Stimulated activated CD4-positive, alpha-beta T cell treated with anti-CD3 and anti-CD28 coated beads, Interleukin-2, amount 100 ng/mL, for 24 hours (primary cell): ENCODE results near the gene RASGEF1B.

ENCODE experiments used
- DNase-seq, 2 donors: peaks; one replicate each; pipeline ENCODE4 v3.0.0-alpha.2; 2020

RASGEF1B gene

DNA sequence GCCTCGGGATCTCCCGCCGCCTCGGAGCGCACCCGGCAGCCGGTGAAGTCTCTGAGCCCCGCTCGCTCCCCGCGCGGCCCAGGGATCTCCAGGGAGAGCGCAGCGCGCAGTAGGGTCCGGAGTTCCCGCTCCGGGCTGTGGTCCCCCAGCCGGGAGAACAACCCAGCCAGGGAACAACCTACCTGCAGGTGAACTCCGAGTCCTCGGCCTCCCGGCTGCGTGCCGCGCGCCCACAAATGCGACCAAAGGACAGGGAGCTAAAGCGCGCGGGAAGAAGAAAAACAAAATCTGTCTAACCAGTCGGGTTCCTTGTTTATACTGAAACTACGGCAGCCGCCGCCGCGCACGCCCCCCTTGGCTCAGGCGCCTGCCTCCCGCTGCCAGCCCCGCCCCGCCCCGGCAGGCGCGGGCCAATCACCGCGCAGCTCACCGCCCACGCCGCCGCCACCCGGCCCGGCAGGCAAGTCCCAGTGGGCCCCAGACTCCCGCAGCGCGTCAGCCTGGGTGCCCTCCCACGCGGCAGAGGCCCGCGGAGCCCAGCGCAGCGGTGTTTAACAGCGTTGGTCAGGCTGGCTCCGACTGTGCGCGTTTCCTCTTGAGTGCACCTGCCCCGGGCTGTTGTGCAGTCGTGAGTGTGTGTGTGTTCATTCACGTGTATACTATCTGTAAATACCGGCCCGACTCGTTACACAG is at the start of gene RASGEF1B:
Gene RASGEF1B (minus strand): TSS at position 320 of the 693 bp plus-strand sequence. CDS start 12,399 bp downstream, outside the sequence.
- peak; percentile 96 for DNase-seq

DNA sequence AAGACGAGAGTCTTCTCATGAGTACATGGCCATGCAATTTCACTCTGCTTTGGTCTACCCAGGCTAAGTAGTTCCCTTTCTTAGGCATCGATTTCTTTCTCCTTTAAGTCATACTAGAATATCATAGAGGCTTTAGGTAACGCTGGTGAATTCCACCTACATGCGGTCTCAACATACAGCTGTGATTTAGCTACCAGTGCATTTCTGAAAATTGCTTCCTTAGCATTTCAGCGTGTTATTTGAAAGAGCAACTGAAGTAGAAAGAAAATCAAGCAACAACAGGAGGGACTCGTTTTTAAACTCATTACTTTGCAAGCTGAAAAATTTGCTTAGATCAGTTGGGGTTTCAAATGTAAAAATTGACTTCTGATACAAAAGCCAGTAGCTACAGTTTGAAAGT is 48.1 kb upstream of the RASGEF1B start:
- no peak for DNase-seq

DNA sequence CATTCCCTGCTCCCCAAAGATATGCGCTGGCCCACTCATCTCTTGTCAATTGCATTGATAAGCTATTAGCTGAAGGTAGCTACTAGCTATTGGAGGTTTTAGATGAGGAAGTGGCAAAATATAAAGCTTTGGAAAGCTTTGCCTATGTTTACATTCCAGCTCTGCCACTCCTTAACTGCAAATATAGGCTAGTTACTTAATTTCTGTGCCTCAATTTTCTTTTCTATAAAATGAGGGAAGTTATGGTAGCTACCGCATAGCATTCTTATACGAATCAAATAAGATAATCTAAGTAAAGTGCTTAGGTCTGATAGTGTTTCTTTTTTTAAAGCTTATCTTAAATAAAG is 47.7 kb upstream of the RASGEF1B start:
- no peak for DNase-seq

DNA sequence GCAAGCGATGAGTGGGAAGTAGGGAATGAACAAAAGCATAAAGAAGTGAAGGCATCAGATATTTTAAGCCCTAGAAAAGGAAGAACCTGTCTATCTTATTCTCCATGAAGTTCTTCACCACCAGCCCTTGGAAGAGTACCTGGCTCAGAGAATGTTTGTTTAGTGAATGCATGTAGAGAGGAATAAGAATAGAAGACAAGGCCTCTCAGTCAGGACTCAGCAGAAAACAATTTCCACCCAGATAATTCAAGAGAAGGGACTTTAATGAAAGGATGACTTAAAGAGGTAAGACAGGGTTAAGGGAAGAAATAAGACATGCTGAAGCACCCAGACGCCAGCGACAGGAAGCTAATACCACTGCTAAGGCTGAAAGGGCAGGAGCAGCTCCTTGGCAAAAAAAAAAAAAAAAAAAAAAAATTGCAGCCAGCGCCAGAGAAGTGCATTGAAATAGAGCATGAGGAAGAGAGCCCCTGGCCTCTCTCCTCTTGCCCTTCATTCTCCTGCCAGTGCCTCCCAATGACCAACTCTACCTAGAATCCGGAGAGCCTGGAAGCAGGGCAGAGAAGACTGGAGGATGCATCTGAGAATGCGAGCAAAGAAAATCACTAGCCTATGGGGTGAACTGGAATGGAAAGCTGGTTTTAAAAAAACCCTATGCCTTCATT is 47.2 kb upstream of the RASGEF1B start:
- no peak for DNase-seq

DNA sequence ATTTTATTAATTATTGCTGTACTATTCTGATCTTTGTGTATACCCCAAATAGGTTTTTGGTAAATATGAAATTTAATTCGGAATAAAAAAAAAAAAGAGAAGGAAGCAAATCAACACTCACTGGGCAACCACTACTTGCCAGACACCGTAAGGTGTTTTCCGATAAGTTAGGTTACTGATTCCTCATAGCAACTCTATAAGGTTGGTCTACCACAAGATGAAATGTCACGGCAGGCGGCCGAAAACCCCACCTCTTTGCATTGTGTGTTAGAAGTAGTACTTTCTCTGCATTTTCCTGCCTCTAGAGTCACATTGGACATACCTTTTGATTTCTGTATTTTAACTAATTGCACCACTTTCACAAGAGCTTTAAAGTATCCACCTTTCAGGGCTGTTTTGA is 44.5 kb upstream of the RASGEF1B start:
- DNase-seq, result no peak

DNA sequence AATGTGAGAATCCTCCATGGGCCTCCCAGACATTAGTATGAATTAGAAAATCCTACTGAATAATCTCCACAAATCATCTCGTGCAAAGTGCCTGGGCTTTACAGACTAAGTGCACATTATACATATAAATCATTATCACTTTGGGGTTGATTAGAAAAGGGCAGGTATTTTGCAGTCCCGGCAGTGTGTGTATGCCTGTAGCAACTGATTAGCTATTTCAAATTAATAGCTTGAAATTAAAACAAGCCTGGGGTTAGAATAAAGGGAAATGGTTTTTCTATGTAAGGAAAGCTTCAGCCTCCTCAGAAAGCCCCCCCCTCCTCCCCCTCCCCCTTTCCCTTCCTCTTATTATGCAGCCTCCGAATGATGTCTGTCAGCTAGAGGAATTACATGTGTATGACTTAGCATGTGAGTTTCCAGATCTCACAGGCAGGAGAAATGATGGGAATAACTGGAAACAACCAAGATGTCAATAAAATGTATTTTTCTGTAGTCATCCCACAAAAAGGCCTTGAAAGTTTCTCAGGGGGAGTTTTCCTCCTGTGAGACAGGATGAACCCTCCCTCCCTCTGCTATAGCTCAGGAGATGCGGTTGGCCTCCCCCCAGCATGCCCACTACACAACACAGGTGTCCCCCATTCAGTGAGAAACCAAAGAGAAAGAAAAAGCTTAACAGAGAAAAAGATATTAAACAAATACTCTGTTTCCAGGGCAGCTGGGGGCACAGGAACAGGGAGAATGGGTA is 41.2 kb upstream of the RASGEF1B start:
- DNase-seq, result no peak

DNA sequence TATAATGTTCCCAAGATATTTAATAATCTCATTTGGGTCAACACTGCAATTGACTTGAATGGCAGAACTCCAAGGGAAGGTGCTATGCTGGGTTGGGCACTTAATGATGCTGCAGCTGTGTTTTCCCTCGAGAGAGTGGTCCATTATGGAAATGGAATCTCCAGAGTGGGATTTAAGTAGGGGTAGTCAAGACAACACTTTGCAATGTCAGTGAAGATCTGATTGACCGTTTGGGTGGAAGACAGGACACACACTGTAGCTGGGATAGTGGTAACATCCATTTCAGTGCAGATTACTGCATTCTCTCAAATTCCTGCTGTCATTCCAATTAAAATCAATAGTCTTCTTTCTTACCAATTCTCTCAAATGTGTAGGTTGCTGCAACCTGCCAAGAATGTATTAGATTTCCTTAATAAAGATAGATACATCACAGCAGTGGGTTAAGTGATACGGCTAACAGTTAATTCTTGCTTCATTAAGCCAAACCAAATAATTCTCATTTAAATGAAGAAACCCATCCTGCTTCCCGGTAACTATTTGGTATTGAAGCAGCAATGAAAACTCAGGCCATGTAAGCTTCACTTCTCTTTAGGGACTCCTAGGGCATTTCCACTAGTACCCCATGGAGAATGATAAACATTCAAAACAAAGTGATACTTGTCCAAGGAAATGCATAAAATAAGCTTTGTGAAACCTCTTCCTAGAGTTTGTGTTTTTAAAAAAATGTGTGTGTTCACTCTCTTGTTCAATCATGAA is 40.5 kb upstream of the RASGEF1B start:
- DNase-seq, result no peak

DNA sequence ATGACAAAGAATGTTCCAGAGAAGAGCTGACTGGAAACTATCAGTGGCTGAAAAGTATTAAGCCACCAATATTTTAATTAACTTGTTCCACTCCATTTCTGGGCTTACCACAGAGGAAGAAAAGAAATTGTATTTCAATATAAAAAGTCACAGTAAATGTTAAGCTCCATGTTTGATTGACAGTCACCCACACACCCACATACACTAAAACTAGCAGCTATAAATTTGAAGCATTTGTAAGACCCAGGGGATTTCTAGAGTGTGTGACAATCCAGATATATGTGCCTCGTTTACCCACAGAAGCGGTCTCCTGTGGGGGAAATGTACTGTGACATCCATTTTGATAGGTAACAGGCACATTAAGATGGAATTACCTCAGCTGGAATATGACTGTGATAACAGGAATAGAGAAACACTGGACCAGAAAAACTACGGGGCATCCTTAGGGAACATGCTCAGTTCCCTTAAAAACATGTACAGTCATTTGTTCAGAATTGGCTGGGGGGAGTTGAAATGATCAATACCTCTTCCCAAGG is 39.0 kb upstream of the RASGEF1B start:
- DNase-seq, result no peak

DNA sequence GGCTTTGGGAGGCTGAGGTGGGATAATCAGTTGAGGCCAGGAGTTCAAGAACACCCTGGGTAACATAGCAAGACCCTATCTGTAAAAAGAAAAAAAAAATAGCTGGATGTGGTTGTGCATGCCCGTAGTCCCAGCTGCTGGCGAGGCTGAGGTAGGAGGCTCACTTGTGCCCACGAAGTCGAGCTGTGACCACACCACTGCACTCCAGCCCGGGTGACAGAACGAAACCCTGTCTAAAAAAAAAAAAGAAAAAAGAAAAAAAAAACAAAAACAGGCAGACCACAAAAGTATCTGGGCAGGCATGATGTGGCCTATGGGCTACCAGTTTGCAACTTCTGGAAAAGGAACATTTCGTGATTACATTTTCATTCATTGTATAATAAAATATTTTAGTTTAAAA is 38.1 kb upstream of the RASGEF1B start:
- DNase-seq, result no peak

DNA sequence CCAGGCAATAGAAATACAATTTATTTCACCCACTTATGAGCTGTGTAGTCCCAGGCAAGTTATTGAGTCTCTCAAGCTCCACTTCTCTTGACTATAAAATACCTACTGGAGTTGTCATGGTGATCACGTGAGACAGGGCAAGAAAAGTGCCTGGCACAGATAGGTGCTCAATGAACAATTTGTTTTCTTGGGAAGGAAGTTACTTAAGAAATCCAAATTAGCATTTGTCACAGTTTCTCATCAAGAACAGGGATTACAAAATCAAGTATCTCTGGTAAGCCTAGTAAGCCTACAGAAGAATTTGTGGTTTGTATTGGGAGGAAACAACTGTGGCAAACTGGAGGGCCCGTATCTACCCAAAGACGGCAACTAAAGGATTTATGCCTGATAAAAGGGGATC is 37.5 kb upstream of the RASGEF1B start:
- DNase-seq, result no peak

DNA sequence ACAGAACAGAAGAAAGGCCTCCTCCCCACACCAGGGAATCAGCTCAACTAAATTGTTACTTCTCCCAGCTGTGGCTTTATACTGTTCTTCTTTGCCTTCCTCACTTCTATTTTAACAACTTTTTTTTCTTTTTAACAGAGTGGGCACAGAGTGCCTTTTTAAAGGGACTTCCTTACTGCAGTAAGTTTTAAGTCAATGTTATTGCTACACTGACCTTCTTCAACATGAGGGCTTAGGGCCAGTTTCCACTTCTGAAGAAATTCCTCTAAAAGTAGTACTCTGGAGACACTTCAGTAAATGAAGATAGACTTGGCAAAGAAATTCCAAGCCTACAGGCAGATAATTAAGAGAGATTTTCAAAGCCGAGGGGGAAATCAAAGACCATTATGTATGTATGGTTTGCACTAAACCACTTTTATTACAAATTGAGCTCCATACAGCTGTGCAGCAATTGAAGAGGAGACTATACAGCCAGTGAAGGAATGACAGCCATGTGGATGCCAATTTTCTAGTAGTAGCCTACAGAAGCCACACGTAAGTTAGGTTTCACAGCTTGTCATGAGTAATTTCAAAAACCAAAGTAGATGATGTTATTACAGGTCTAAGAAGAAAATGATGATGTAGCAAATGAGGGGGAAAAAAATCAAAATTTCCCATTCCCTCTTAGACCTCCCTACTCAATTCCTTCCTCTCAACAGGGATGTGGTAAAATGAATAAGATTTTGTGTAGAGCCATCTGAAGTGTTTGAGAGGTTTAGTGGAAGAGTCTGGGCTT is 36.9 kb upstream of the RASGEF1B start:
- no peak for DNase-seq

DNA sequence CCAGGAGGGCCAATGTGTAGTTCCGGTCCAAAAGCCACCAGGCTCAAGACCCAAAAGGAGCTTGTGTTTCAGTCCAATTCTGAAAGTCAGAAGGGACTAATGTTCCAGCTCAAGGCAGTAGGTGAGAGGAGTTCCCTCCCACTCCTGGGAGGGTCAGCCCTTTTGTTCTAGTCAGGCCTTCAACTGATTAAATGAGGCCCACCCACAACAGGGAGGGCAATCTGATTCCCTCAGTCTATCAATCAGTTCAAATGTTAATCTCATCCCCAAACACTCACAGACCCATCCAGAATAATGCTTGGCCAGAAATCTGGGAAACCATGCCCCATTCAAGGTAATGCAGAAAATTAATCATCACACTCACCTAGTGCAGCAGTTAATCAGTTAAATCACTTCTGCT is 35.8 kb upstream of the RASGEF1B start:
- DNase-seq, result no peak

DNA sequence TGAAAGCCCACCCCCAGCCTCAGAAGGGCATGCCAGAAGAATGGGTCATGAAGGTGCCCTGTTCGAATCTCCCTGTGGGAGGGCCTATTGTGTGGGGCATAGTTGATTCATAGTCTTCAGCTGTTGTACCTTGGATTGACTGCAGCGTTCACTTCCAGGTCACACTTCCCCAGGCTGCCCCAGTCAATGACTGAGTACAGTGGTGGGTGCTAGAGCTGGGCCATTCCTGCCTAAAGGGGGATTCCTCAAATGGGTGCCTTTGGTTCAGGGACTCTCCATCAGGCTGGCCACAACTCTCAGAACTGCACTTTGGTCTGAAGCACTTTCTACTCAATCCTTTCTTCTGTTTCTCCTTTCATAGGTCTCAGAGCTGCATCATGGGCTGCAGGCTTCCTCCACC is 35.0 kb upstream of the RASGEF1B start:
- DNase-seq, result no peak

DNA sequence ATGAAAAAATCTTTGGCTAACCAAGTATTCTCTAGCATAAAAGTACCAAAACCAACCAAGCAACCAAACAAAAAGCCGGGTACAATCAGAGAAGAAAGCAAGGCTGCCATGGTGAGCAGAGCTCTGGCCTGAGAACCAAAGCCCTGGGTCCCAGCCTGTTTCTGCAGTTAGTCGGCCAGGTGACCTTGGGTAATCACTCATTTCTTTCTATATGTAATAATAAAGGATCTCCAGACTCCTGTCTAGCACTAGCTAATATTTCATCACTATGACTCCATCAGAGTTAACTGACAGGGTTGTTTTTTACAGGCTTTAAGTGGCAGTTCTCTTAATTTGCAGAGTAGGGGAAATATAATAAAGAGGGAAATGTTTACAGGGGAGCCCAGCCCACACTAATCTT is 34.0 kb upstream of the RASGEF1B start:
- DNase-seq, result no peak

DNA sequence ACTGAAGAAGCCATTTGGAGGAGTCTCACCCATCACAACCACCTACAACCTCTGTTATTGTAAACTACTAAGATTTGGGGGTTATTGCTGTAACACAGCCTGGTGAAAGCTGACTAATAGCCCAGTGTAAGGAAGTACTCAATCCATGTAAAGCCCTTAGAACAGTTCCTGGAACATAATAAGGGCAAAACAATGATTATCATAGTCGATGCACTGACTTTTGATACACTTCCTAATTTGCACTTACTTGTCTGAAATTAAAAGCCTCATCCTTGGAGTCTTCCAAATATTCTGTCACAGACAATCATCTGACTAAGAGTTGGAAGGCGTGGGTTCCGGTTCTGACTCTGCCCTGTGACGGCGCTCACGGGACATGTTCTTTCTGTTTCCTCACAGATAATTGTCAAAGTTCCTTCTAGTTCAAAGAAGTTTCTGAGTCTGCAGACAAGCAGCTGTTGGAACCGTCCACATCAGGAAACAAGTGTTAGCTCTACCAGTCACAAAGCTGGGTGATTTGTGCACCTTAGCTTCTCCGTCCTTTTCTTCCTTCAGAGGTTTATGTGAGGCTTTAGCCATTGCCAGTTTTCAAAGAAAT is 33.4 kb upstream of the RASGEF1B start:
- DNase-seq, result peak; percentile 61 to 70

DNA sequence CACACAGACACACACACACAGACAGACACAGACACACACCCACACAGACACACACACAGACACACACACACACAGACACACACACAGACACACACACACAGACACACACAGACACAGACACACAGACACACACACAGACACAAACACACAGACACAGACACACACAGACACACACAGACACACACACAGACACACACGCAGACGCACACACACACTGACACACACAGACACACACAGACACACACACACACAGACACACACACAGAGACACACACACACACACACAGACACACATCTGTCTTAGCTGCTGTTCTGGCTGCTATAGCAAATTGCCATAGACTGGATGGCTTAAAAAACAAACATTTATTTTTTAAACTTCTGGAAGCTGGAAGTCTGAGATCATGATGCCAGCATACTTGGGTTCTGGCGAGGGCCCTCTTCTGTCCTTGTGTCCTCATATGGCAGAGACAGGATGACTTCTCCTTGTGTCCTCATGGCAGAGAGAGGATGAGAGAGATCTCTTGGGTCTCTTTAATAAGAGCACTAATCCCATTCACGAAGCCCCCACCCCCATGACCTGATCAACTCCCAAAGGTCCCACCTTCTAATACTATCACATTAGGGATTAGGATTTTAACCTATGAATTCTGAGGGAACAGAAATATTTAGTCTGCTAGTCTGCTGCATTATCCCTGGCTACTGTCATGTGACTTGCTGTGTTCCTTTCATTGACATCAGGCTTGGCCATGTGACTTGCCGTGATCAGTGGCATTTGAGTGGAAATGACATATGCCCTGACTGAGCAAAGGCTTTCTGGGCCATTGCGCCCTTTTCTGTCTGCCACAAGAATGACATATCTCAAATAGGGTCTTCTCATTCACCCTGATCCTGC is 32.7 kb upstream of the RASGEF1B start:
- peak in 1 of 2 donors; percentile 24 for DNase-seq

DNA sequence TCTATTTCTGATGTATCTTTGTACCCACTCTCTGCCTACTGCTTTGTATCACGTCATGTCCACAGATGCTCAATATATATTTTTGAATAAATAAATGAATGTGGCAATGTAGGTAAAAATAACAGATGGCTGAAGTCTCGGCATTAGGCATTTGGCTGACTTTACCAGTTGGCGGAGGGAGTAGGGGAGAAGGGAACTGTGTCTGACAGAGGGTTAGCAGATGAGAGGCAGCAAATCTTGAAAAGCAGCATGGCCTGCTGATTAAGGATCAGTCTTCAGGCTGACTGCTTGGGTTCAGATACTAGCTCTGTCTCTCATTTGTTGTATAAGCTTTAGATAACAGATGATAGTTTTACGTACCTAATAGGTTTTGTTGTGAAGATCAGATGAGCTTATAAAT is 31.9 kb upstream of the RASGEF1B start:
- DNase-seq, result no peak

DNA sequence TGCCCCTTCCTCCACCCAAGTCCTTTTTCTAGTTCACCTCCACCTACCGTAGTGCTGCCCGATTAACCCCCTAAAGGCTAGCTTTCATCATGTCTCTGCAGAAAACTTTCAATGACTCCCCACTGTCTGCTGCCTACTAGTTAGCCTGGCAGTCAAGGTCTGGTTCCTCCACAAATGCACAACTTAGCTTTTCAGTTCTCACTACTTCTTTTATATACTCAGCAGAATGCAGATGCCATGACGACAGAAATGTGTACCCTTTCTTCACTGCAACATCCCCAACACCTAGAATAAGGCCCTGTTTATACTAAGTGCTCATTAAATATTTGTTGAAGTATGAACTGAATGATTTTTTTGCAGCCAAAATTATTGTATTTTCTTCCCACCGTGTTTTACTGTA is 30.9 kb upstream of the RASGEF1B start:
- no peak for DNase-seq

DNA sequence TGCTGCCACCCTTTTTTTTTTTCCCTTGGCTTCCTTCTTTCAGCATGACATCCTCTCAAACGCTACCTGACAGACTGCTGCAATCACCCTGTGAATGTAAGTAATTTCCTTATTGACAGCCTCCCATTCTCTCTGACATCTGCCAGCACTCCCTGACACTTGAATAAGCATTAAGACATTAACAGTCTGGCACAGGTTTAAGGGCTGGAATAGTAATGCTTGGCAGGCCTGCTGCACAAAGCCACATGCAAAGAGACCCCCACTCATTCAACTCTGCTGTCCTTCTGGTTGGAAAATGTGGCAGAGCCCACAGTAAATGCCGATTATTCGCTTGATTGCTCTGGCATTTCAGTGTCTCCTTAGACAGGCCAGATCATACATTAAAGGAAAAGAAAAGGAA is 28.1 kb upstream of the RASGEF1B start:
- no peak for DNase-seq

DNA sequence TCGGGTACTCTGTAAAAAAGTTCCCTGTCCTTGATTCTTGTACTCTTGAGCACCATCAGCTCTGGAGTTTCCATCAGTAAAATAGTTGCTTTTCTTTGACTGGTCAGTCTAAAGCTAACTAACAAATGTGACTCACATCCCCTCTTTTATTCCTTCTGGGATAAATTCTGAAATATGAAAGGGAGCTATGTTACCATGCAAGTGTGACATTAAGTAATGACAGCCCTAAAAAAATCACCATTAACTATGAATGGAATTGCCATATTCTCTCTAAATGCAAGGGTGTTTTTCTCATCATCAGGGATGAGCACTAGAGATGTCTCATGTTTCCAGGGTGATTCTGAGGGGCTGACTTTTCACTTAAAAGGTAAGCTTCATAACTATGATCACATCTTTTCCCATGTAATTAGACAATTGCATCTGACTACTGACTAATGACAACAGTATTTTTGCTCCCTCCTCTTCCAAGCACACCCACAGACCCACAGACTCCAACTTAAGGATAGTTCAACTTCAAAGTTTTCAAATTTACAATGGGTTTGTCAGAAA is 26.9 kb upstream of the RASGEF1B start:
- DNase-seq, result no peak

DNA sequence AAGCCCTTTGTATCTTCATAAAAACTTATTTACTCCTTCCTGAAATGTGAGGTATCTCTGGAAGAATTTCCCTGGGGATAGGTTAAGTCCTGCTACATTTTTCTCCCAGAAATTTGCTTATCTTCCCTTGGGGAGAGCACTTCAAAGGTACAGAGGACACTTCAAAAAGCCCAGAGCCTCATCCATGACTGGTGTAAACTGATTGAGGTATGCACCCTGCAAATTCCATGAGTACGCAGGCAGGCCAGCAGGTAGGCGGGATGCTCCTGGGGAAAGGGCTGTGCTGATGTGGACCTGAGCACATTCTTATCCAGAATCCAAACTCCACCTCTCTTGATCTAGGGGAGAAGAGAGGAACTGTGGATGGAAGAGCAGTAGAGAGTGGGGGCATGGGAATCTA is 26.3 kb upstream of the RASGEF1B start:
- no peak for DNase-seq
